GM12872 (cell line): ENCODE data around the gene ZMAT3.

ENCODE experiments used
- CTCF ChIP-seq: IDR thresholded peaks from 3 replicates; pipeline ENCODE4 v1.5.1; 2011; ENCODE audit warnings: low read depth, mild to moderate bottlenecking, low read length, moderate library complexity; ENCODE audit not compliant: insufficient read depth

Gene ZMAT3

GRCh38 chr3:179068779-179069530 lies 2.7 kb downstream of the ZMAT3 start:
- TF ChIP-seq CTCF: peak; percentile 33; the same call in 2 of the 3 replicates

GRCh38 chr3:179067839-179068238 lies 3.8 kb downstream of the ZMAT3 start:
- no peak for TF ChIP-seq CTCF

GRCh38 chr3:179067291-179067690 lies 4.3 kb downstream of the ZMAT3 start:
- TF ChIP-seq CTCF: no peak

- TF ChIP-seq CTCF: no peak
Observed at GRCh38 chr3:179063945-179064560, 7.6 kb downstream of the ZMAT3 start.

GRCh38 chr3:179056326-179056725 lies 15.3 kb downstream of the ZMAT3 start:
- no peak for TF ChIP-seq CTCF

GRCh38 chr3:179046497-179047353 lies 24.9 kb downstream of the ZMAT3 start:
- peak; percentile 51 for TF ChIP-seq CTCF

GRCh38 chr3:179045719-179046402 lies 25.7 kb downstream of the ZMAT3 start:
- TF ChIP-seq CTCF: no peak
